VCaP (cell line): ENCODE results near the gene GRIK4.

Source experiments
- H3K27ac ChIP-seq: fragments of 450-650 bp; 2 replicates; pipeline ENCODE4 v1.5.1; 2017
- TF ChIP-seq, protein P1 (sequence below): fragments of 450-650 bp; conservative IDR thresholded peaks from 2 replicates; pipeline ENCODE4 v1.5.1; 2017; ENCODE audit warnings: mild to moderate bottlenecking, moderate library complexity

GRIK4 gene

GRCh38 chr11:120867024-120867423 is 355.5 kb downstream of the GRIK4 start:
- no peak overlapping the region for H3K27ac ChIP-seq
- TF ChIP-seq, protein P1, sequence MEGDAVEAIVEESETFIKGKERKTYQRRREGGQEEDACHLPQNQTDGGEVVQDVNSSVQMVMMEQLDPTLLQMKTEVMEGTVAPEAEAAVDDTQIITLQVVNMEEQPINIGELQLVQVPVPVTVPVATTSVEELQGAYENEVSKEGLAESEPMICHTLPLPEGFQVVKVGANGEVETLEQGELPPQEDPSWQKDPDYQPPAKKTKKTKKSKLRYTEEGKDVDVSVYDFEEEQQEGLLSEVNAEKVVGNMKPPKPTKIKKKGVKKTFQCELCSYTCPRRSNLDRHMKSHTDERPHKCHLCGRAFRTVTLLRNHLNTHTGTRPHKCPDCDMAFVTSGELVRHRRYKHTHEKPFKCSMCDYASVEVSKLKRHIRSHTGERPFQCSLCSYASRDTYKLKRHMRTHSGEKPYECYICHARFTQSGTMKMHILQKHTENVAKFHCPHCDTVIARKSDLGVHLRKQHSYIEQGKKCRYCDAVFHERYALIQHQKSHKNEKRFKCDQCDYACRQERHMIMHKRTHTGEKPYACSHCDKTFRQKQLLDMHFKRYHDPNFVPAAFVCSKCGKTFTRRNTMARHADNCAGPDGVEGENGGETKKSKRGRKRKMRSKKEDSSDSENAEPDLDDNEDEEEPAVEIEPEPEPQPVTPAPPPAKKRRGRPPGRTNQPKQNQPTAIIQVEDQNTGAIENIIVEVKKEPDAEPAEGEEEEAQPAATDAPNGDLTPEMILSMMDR, result no peak

DNA sequence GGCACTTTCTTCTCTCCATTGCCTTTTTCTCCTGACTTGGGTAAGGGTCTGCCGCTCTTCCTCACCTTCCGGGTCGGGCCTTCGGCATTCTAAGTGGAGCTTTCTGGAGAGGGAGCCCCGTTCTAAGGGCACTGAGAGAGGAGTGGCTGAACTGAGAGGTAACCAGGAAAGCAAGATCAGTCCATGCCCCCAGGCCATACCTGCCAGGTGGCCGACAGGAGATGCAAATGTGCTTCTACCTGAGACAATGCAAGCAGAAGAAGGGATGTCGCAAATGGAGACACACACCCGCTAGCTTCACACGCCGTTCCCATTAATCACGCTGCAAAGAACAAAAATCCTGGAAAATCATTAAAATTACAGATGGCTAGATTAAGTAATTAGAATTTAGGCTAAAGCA is 356.0 kb downstream of the GRIK4 start:
- H3K27ac ChIP-seq, result no peak overlapping the region
- TF ChIP-seq, protein P1, result no peak

DNA sequence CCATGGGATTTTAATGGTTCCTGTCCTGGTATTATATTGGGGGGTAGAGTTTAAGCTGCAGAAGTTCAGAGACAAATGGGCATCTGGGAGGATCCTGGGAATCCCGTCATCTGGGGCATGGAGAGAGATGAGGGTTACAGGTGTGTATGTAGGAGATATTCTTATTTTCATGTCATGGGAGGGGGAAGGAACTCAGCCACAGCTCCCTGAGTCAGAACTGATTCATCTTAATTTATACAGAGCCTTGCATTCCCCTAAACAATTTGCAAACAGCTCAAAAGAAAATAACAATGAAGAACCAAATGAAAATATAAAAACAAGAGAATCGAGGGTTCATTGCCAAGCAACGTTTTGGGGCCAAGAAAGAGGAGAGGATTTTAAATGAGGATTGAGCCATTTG is 356.4 kb downstream of the GRIK4 start:
- no peak overlapping the region for H3K27ac ChIP-seq
- TF ChIP-seq, protein P1, result no peak

DNA sequence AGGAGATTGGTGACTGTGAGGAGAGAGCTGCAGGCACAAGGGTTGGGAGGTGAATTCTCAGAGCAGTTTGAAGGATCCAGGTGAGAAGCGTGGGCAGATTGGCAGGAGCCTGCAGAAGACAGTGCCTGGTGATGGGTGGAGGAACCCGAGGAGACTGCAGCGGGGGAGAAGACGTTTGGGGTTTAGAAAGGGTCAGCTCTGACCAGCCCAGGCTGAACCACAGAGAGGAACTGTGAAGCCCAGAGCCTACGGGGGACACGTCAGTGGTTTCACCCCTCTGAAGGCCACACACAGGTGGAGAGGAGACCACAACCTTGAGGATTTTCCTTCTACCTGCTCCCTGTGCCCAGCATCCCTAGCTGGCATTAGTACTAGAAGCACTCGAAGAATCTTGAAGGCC is 357.5 kb downstream of the GRIK4 start:
- TF ChIP-seq, protein P1, result no peak

DNA sequence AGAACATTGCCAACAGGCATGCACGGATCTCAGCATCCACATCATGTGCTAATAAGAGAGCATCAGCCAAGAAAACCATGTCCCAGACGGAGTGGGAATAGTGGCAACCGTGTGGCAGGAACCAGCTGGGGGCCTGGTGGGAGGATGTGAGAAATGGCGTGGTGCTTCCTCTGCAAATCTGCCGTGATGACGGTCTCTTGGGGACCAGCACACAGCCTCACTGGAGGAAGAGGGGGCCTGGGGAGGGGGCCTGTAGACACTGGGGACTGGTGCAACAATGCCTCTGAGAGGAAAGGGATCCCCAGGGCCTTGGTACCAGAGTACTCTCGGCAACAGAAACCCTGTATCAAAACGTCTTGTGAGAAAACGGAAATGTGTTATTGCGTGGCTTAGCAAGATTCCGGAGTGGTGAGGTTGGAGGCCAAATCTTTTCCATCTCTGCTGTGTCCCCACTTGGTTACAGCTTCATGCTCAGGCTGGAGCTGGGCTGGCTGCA is 358.0 kb downstream of the GRIK4 start:
- no peak overlapping the region for H3K27ac ChIP-seq
- TF ChIP-seq, protein P1, result no peak

More for the DNA sequence above, 357.5 kb downstream of the GRIK4 start:
- H3K27ac ChIP-seq, result no peak overlapping the region

DNA sequence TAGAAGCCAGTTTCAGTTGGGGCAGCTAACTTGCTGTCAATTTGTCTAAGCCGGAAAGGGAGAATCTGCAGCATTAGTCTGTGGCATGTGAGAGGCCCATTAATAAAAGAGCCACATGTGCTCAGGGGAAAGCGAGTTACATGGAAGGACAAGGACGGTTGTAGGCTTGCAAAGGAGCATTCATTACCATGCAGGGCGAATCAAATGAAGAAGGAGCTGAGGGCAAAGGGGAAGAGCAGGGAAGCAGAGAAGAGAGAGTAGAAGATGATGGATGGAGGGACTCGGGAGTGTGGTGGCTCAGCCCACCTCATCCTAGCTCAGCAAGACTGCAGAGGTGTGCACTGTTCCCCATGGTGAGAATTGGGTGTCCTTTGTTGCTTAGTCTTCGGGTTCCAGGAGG is 359.6 kb downstream of the GRIK4 start:
- TF ChIP-seq, protein P1, result no peak
- no peak overlapping the region for H3K27ac ChIP-seq

- no peak overlapping the region for H3K27ac ChIP-seq
- TF ChIP-seq, protein P1, result no peak
Observed at GRCh38 chr11:120871924-120872323, 360.4 kb downstream of the GRIK4 start.
